Sigmoid colon (tissue), 4 donors: ENCODE measurements around the gene MTUS2.

ENCODE experiments used
- CTCF ChIP-seq, 4 experiments: fragments of 450-650 bp in 3 of 4; fragments of 200-600 bp in 1 of 4; IDR thresholded peaks; one replicate each; pipeline ENCODE4 v1.5.1; 2016 to 2019; ENCODE audit warnings: antibody characterized with exemption in 4 of 4, mild to moderate bottlenecking in 3 of 4, moderate library complexity in 2 of 4
- EP300 ChIP-seq, 4 donors: sonication (generic); formaldehyde crosslinking; IDR thresholded peaks; one replicate each; pipeline ENCODE4 v1.6.1; 2017; ENCODE audit warnings: antibody characterized with exemption in 4 of 4
- POLR2A ChIP-seq, 2 donors: fragments of 450-650 bp; IDR thresholded peaks; one replicate each; pipeline ENCODE4 v1.6.1; 2016; ENCODE audit warnings: antibody characterized with exemption in 2 of 2, mild to moderate bottlenecking in 2 of 2, moderate library complexity in 2 of 2
- POLR2AphosphoS5 ChIP-seq, 4 donors: sonication (generic); formaldehyde crosslinking; IDR thresholded peaks; one replicate each; pipeline ENCODE4 v1.6.1; 2017; ENCODE audit warnings: antibody characterized with exemption in 4 of 4

- TF ChIP-seq CTCF (IDR thresholded peaks at IDR 0.05) = no peak
- no peak for TF ChIP-seq POLR2AphosphoS5 (IDR thresholded peaks at IDR 0.05)
- no peak for TF ChIP-seq POLR2A (IDR thresholded peaks at IDR 0.05)
- TF ChIP-seq EP300 (IDR thresholded peaks at IDR 0.05) = no peak
These were observed 6.2 kb downstream of the MTUS2 start for GRCh38 chr13:28826368-28826767.
